ENCODE measurements around the gene MCL1. TPM values are rescaled to one million over a fixed set of nuclear protein-coding genes. Genes with fewer than 3 reads are reported as not detected.

The MCL1 gene
- polyA plus RNA-seq, 1 donor (not counting 4 experiments of a cell fraction or from before 2014, with no cell fraction given) = 237 TPM

DNA sequence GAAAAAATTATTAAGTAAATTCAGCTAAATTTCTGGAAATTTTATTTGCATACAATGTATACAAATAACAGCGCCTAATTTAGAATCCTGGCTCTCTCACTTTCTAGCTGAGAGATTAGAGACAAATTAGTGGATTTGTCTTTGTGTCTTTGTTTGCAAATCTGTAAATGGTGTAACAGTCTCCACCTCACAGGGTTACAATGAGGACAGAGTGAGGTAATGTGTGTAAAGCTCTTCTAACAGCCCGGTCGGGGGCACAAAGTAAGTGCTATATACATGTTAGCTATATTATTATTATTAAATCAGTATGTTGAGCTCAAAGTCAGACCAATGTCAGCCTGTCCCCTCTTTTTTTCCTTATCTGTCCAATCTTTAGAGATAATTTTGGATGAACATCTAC is 35.2 kb downstream of the MCL1 start:
- no peaks in the 10 kb centered on the region for H3K79me2 ChIP-seq (ENCODE audit: control insufficient read depth, insufficient read depth, low read length)
- TF ChIP-seq, protein P1, sequence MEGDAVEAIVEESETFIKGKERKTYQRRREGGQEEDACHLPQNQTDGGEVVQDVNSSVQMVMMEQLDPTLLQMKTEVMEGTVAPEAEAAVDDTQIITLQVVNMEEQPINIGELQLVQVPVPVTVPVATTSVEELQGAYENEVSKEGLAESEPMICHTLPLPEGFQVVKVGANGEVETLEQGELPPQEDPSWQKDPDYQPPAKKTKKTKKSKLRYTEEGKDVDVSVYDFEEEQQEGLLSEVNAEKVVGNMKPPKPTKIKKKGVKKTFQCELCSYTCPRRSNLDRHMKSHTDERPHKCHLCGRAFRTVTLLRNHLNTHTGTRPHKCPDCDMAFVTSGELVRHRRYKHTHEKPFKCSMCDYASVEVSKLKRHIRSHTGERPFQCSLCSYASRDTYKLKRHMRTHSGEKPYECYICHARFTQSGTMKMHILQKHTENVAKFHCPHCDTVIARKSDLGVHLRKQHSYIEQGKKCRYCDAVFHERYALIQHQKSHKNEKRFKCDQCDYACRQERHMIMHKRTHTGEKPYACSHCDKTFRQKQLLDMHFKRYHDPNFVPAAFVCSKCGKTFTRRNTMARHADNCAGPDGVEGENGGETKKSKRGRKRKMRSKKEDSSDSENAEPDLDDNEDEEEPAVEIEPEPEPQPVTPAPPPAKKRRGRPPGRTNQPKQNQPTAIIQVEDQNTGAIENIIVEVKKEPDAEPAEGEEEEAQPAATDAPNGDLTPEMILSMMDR (optimal IDR thresholded peaks at IDR 0.05 in 1 of 3, IDR thresholded peaks at IDR 0.05 in 1 of 3, conservative IDR thresholded peaks at IDR 0.05 in 1 of 3; ENCODE audit: extremely low read depth in 1 of 3, insufficient read depth in 2 of 3, low read length in 3 of 3) = no peak
- no peak for TF ChIP-seq EZH2 (IDR thresholded peaks at IDR 0.05; ENCODE audit: low read length)
- no peaks in the 10 kb centered on the region for H4K20me1 ChIP-seq (ENCODE audit: control insufficient read depth, extremely low read depth, insufficient read depth, low read length)
- H3K27ac ChIP-seq (ENCODE audit: control insufficient read depth, insufficient read depth, low read length) = no peak overlapping the region
- H3K36me3 ChIP-seq (ENCODE audit: control insufficient read depth in 2 of 2, extremely low read depth in 1 of 2, insufficient read depth in 2 of 2, low read length in 2 of 2) = no peaks in the 10 kb centered on the region
- H2AFZ ChIP-seq (ENCODE audit: control insufficient read depth, low read length) = no peak overlapping the region
- H3K27me3 ChIP-seq (ENCODE audit: control insufficient read depth, extremely low read depth, insufficient read depth, low read length) = no peaks in the 10 kb centered on the region
- no peak overlapping the region for H3K4me3 ChIP-seq (ENCODE audit: control insufficient read depth in 2 of 3, extremely low read depth in 1 of 3, insufficient read depth in 2 of 3, low read depth in 1 of 3, low read length in 3 of 3)
- dilution Hi-C loops (cut with MboI; ENCODE audit: extremely low pct_ligation_motif_present, low sequenced_read_pairs) = no loop called here
- H3K9me1 ChIP-seq (ENCODE audit: control insufficient read depth, extremely low read depth, insufficient read depth, low read length) = no peaks in the 10 kb centered on the region
- no peaks in the 10 kb centered on the region for H3K9me3 ChIP-seq (ENCODE audit: control insufficient read depth, low read depth, low read length)
- FAIRE-seq (no peak), DNase-seq (ENCODE audit: low read depth, low spot score) (no peak)
- no peak overlapping the region for H3K9ac ChIP-seq (ENCODE audit: control insufficient read depth, extremely low read depth, insufficient read depth, low read length)
- H3K4me1 ChIP-seq (ENCODE audit: control insufficient read depth, extremely low read depth, insufficient read depth, low read length) = peaks cover 4% of the 10 kb centered on the region
- no peak overlapping the region for H3K4me2 ChIP-seq (ENCODE audit: control insufficient read depth, extremely low read depth, insufficient read depth, low read depth, low read length)

DNA sequence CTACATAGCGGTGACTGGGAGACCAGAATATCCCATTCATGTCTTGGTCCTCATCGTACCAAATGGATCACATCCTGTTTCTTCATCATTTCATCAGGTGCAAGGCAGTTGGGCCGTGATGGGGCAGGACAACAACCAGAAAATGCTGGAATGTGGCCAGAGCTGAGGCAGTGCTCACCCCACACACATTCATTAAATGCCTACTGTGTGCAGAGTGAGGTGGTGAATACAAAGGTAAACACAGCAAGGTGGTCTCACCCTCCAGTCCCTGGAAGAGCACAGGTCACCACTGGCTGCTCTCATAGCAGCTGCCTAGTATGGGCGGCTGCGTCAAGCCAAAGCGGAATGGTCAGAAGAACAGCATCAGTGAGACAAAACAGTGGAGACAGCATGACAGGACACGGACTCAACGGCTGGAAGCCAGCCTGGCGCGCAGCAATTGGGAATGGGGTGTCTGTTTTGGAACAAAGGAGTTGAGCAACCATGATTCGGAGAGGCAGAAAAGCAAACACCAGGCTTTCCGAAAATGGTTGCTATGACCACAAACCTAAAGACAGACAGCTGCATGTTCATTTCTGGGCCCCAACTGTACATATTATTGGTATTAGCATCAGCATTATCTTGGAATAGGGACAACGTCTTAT is 35.8 kb downstream of the MCL1 start:
- FAIRE-seq (no peak), DNase-seq (ENCODE audit: low read depth, low spot score) (no peak)
- Histone ChIP-seq H2AFZ (ENCODE audit: control insufficient read depth, low read length) (no peak overlapping the region), H3K4me1 (ENCODE audit: control insufficient read depth, extremely low read depth, insufficient read depth, low read length) (peaks cover 8% of the 10 kb centered on the region), H3K4me2 (ENCODE audit: control insufficient read depth, extremely low read depth, insufficient read depth, low read depth, low read length) (no peak overlapping the region), H3K9me1 (ENCODE audit: control insufficient read depth, extremely low read depth, insufficient read depth, low read length) (no peaks in the 10 kb centered on the region), H3K9me3 (ENCODE audit: control insufficient read depth, low read depth, low read length) (no peaks in the 10 kb centered on the region), H3K27me3 (ENCODE audit: control insufficient read depth, extremely low read depth, insufficient read depth, low read length) (no peaks in the 10 kb centered on the region), H3K9ac (ENCODE audit: control insufficient read depth, extremely low read depth, insufficient read depth, low read length) (no peak overlapping the region), H4K20me1 (ENCODE audit: control insufficient read depth, extremely low read depth, insufficient read depth, low read length) (no peaks in the 10 kb centered on the region), H3K27ac (ENCODE audit: control insufficient read depth, insufficient read depth, low read length) (no peak overlapping the region), H3K36me3 (ENCODE audit: control insufficient read depth in 2 of 2, extremely low read depth in 1 of 2, insufficient read depth in 2 of 2, low read length in 2 of 2) (no peaks in the 10 kb centered on the region), H3K4me3 (ENCODE audit: control insufficient read depth in 2 of 3, extremely low read depth in 1 of 3, insufficient read depth in 2 of 3, low read depth in 1 of 3, low read length in 3 of 3) (no peak overlapping the region), H3K79me2 (ENCODE audit: control insufficient read depth, insufficient read depth, low read length) (no peaks in the 10 kb centered on the region)
- dilution Hi-C loops (cut with MboI; ENCODE audit: extremely low pct_ligation_motif_present, low sequenced_read_pairs) = no loop called here
- TF ChIP-seq, protein P1 (optimal IDR thresholded peaks at IDR 0.05 in 1 of 3, IDR thresholded peaks at IDR 0.05 in 1 of 3, conservative IDR thresholded peaks at IDR 0.05 in 1 of 3; ENCODE audit: extremely low read depth in 1 of 3, insufficient read depth in 2 of 3, low read length in 3 of 3) = no peak
- no peak for TF ChIP-seq EZH2 (IDR thresholded peaks at IDR 0.05; ENCODE audit: low read length)
